GM18519 (cell line): ENCODE data around the gene PXT1.
"Not testable (repeated sequence)": the region's sequence is repeated elsewhere in the genome, so short reads cannot be mapped to it uniquely, and the experiment has no call there.

Source experiments
- ATAC-seq: cut with Tn5 transposase; IDR thresholded peaks from one replicate; pipeline ENCODE4 v1.9.1; 2021; ENCODE audit warnings: mild to moderate bottlenecking, moderate library complexity; ENCODE audit not compliant: unreplicated experiment, low FRiP score

Gene PXT1, protein sequence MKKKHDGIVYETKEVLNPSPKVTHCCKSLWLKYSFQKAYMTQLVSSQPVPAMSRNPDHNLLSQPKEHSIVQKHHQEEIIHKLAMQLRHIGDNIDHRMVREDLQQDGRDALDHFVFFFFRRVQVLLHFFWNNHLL

GRCh38 chr6:36442671-36443470 is at the start of gene PXT1, which contains the start of gene KCTD20:
Gene PXT1, minus strand, starts transcription at chr6:36442854. Its CDS starts 16,772 bp downstream, at chr6:36426082.
Gene KCTD20, plus strand, starts transcription at chr6:36443000. Its CDS starts 27,098 bp downstream, at chr6:36470098.
- peak; percentile 73 for ATAC-seq

GRCh38 chr6:36492092-36492491 is 49.4 kb upstream of the PXT1 start:
- no peak for ATAC-seq

DNA sequence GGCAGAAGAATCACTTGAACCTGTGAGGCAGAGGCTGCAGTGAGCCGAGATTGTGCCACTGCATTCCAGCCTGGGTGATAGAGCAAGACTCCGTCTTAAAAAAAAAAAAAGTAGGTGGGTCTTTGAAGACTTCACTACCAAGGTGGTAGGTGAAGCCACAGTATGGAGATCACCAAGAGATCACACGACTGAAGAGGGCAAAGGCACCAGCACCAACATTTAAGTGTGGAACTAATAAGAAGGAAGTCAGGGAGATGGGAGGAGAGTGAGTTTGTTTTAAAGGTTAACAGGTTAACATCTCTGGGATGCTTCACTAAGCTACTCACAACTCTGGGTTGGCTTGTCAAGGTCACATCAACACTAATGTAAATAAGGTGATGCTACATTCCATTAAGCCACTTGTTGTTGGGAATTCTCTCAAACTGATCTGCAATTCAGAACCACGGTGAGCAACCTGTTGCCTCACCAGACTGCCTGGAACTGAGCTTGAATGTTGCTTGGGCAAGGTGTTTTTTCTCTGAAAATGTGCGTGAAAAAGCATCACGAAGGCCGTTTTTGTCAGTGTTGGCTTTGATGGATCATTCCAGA is 48.8 kb upstream of the PXT1 start:
- ATAC-seq = no peak

- ATAC-seq = no peak
Observed at GRCh38 chr6:36489426-36489825, 46.8 kb upstream of the PXT1 start.

GRCh38 chr6:36488221-36488620 is 45.6 kb upstream of the PXT1 start:
- no peak for ATAC-seq

DNA sequence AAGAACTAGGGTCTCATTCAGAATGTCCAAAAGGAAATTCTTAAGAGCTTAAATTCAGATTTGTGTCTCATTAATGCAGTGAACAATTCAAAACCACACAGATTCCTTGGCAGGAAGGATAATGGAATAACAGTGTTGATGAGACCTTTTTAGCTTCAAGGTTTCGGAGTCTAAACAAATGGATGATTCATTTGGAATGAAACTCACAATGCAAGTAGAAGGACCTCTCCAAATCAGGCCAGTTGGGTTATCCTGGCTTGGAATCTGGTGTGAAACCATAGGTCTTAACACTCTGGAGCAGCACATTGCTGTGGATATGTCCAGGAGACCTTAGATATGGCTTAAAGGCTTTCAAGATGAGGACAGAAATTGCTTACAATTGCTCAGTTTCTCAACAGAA is 45.0 kb upstream of the PXT1 start:
- no peak for ATAC-seq

- ATAC-seq = no peak
Observed at GRCh38 chr6:36484736-36485135, 42.1 kb upstream of the PXT1 start.

- ATAC-seq = not testable (repeated sequence)
Observed at GRCh38 chr6:36483326-36483725, 40.7 kb upstream of the PXT1 start.

GRCh38 chr6:36479256-36479655 is 36.6 kb upstream of the PXT1 start:
- no peak for ATAC-seq

DNA sequence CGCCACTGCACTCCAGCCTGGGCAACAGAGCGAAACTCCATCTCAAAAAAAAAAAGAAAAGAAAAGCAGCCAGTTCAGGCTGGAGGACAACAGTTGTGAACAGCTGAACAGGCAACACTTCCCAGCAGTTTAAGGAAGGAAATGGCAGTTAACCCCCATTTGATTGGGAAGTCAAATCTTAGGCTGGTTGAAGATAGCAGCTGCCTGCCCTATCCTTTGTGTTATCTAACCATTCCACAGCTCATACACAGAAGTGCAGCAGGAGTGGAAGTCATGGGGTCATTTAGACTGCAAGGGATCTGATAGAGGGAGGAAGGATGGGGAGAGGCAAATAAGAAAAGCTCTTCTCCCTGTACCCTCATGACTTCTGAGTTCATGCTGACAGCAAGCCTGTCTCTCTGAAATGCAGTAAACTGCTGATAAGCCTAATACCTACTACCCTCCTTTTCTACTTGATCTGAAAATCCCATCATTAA is 35.4 kb upstream of the PXT1 start:
- no peak for ATAC-seq

- ATAC-seq = no peak
Observed at GRCh38 chr6:36469946-36470345, 27.3 kb upstream of the PXT1 start.

- ATAC-seq = no peak
Observed at GRCh38 chr6:36469148-36469661, 26.6 kb upstream of the PXT1 start.

- no peak for ATAC-seq
Observed at GRCh38 chr6:36467625-36468024, 25.0 kb upstream of the PXT1 start.

DNA sequence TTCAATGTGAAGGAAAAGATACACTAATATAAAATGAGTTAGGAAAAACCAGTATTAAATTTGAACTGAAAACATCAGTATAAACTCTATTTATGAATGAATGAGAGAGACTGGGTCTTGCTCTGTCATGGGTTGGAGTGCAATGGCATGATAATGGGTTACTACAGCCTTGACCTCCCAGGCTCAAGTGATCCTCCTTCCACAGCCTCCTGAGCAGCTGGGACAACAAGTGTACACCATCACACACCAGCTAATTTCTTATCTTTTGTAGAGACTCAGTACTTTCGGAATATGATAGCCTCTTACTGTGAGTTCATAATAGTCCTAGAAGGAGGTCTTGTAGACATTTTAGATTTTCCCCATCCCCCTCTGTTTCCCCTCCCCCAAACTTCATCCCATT is 21.6 kb upstream of the PXT1 start:
- ATAC-seq = no peak

GRCh38 chr6:36463676-36464075 is 21.0 kb upstream of the PXT1 start:
- ATAC-seq = no peak

DNA sequence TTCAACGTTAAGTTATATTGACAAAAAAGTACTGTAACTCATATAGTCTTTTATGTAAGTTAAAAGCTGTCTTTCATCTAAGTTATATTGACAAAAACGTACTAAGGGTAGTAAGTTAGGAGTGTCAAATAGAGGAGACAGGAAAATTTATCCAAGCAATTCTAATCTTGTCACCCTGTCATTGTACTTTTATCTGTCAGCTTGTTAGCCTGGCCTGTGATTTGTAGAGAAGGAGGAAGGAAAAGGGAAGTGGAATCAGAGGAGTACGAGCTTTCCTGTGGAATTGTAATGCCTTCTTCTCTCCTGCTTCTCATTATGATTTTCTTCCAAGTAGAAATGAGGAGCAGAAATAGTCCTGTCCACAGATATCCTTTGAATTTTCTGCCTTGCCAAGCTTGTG is 19.0 kb upstream of the PXT1 start:
- ATAC-seq = no peak

- ATAC-seq = no peak
Observed at GRCh38 chr6:36460916-36461315, 18.3 kb upstream of the PXT1 start.

GRCh38 chr6:36459501-36459900 is 16.8 kb upstream of the PXT1 start:
- no peak for ATAC-seq

- ATAC-seq = no peak
Observed at GRCh38 chr6:36455486-36456027, 12.9 kb upstream of the PXT1 start.

DNA sequence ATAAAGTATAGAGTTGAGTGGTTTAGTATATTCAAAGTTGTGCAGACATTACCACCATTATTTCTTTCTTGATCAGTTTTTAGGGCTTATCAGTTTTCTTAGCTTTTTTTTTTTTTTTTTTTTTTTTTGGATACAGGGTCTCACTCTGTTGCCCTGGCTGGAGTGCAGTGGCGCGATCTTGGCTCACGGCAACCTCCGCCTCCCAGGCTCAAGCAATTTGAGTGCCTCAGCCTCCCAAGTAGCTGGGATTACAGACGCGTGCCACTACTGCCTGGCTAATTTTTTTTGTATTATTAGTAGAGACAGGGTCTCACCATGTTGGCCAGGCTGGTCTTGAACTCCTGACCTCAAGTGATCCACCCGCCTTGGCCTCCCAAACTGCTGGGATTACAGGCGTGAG is 10.2 kb upstream of the PXT1 start:
- ATAC-seq = not testable (repeated sequence)

- ATAC-seq = not testable (repeated sequence)
Observed at GRCh38 chr6:36449173-36449572, 6.5 kb upstream of the PXT1 start.
